NCI-H2227 treated with DMSO at 0.1 percent for 48 hours (cell line): Measurements from ENCODE around the gene ERBB4.

Experiments
- DNase-seq: peaks from one replicate; lab custom pipeline; 2025; lab: John Stamatoyannopoulos, UW

The ERBB4 gene

DNA sequence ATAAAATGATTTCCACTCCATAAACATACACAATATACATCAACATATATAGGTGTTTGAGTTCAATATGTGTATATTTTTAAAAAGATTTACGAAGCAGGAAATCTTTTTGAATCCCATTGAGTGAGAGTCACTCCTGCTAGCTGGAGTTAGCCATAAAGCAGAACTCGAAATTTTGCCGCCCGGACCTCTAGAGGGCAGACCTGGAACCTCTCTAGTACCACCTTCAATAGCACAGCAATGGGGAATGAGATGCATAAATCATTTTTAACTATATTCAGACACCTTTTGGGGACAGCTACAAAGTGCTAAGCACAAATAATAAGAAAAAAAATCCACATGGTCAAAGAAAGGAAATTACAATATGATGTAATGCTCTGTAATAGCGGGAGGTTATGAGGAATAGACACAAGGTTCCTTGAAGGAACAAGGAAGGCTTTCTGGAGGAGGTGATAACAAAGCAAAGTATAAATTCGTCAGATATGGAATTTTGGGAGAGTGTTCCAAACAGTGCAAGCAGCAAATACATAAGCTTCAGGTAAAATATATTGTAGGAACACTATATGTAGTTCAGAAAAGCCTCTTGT is 533.4 kb downstream of the ERBB4 start:
- DNase-seq, result peak; percentile 26

DNA sequence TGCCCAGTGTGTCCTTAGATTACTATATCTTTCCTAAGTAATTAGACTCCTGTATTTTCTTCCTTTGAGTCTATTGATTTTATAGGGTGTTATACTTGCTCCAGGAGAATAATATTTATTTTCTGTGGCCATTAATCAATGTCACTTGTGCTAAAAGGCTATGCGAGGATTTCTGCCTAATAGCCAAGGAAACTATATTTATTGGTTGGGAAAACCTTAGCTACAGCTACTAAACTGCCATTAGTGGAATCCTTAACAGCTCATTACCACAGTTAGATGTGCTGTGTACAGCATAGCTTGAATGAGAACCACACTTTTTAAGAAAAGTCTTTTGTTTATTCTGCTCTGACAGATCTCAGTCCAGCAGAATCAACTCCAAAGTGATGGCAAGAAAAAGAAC is 537.3 kb downstream of the ERBB4 start:
- DNase-seq, result peak; percentile 33

DNA sequence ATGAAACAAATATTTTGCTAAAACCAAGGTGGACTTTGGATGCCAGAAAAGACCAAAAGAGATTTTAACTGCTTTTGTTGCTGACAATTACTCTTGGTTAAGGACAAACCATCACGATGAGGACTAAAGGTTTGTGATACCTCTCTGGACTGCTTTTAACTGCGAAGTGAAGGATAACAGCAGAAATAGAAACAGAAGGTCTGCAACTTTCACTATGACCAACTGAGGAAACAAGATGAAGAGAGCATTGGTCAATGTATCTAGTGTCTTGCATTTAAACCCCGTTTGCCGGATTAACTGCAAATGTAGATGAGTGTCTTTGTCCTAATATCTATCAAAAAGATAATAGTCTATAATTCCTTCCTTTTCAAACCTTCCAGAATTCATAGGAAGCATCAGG is 541.7 kb downstream of the ERBB4 start:
- DNase-seq, result no peak

DNA sequence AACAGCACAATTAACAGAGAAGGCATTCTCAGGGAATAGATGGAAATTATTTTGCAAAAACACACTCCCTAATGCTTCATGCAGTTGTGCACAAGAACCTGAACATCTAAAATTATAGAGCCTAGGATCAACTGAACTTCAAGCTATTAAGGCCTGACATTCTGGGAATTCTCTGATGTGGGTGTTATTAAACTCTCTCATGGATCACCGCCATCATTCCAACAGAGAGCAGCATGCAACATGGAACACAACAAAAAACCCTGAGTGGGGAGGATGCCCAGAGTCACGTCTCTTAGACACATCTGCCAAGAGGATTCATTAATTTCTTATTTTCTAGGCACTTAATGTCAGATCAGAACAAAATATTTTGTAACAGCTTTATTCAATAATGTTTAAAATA is 543.8 kb downstream of the ERBB4 start:
- peak; percentile 48 for DNase-seq

DNA sequence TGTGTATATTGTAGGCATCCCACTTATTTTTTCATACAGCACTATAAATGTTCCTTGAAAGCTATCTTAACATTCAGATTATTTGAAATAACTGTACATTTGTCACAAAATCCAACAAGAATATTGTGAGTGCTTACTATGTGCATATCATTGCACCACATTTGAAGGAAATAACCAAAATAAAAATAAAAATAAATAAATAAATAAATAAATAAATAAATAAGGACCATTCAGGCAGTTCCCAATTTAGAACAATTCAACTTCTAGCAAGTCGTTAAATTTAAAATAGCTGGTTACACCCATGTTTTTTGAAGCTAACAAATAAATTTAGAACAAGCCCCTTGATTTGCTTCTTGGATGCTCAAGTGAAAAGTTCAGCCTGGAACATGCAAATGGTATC is 548.3 kb downstream of the ERBB4 start:
- no peak for DNase-seq

DNA sequence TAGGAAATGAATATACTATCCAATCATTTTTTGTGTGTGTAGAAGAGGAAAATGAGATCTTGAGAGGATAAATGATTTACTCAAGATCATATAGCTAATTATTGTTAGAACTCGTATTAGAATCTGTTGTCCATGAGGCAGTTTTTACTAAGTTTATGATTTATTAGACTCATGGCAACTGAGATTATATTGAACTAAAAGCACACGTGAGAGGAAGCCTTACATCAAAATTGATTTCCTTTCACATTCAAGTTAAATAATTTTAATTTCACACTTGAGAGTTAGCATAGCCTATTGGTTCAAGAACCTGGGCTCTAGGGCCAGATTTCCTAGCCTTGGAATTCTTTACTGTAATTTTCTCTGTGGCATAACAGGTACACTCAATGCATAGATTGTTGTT is 552.3 kb downstream of the ERBB4 start:
- no peak for DNase-seq

DNA sequence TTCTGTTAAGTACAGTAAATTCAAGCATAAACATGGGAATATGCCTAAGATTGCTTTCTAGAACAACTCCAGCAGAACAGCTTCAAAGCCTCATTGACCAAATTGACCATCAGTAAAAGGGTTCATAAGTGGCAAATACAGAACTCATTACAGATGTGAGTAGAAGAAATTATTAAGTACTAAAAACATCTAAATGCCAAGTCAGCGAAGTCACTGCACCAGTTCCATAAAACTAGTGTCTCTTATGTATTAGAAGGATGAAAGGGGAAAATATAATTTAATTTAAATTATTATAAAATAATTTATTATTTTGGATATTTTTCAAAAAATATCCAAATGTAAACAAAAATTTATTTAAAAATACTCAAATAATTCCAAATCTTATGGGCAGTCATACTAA is 553.2 kb downstream of the ERBB4 start:
- DNase-seq, result no peak

DNA sequence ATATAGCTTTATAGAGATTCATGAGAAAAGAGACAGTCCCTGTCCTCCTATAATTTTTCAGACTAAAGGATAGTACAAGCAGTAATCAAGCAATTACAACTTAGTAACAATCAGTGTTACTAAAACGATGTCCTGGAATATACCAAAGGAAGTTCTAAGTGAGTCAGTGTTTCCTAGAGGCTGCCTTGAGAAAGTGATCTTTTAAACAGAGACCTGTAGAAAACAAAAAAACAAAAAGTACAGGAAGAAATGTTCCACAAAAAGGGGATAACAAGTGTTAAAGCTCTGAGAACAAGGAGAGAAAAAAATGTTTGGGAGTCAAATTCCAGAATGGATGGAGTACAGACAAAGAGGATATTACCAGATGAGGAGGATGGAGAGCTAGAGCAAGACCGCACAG is 556.4 kb downstream of the ERBB4 start:
- DNase-seq, result no peak

DNA sequence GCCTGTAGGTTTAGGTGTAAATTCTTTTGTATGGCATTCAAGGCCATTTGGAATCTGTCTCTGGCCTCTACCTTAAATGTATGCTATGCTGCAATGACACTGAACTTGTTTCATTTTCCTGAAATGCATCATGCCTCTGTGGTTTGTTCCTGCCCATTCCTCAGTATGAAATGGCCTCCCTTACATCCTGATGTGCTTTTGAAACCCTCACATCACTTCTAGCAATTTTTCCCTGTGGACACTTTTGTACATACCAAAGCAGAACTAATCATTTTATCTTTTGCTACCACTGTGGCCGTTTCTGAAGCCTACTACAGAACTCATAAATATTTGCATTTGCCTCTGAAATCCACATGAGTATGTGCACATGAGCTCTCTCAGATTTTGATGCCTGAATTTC is 557.2 kb downstream of the ERBB4 start:
- DNase-seq, result no peak

DNA sequence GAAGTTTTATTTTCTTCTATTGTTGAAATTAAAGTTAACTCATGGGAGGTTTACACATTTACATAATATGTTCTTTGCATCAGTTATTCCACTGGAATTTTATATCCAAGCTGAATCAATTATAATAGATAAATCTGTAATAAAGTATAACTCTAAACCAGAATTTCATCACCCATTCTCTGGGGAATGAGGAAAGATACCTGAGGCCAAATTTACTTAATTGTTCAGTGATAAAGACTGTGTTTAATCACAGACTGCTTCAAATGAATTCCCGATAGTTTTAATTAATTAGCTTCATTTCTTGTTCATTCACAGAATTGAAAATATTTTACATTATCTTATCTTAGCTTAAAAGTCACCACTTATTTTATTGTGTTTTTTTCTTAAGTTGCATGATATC is 562.5 kb downstream of the ERBB4 start:
- DNase-seq, result no peak

DNA sequence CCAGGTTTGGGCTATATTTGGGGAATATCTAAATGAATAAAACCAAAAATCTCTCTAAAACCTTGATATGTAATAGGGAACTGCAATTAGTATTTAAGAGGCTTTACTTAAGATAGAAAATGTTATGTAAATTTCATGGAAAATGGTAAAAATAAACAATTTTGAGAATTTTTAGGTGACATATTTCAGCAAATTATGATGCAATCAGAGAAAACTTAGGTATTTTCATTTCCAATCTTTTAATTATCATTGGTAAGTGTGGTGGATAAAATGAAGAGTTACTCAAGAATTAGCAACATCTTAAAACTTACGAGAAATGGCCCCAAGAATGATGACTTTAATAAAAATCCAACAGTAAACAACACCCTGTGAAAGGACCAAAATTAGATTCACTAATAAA is 571.4 kb downstream of the ERBB4 start:
- no peak for DNase-seq

DNA sequence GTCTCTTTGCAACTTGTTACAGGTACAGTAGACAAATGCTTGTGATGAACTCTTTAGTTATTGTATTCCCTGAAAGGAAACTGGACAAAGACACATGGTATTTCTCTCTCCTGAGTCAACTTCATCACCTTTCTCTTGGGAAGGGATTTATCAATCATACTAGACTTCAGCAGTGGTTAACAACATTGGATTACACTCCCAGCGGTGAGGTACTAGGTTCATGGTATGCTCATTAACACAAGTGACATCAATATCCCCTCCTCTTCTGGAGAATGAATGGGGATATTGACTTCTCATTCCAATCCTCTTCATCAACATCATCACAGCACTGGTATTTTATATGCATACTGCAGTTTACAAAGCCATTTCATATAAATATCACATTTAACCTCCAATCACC is 574.6 kb downstream of the ERBB4 start:
- DNase-seq, result no peak

DNA sequence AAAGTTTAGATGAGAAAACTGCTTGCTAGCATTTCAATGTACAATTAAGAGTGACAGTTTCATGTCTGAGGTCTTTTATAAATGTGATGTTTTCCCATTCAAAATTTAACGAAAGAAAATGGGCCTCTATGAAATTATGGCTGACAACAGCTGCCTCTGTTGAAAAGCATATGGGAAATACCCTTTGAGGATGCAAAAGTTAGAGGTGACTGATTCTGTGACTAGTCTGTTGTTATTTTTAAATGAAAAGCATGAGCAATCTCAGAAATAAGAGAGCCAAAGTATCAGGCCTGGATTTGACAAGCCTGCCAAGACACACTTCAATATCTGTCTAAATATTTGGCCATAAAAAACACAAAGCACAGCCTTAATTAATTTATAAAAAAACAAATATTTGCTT is 580.8 kb downstream of the ERBB4 start:
- no peak for DNase-seq

DNA sequence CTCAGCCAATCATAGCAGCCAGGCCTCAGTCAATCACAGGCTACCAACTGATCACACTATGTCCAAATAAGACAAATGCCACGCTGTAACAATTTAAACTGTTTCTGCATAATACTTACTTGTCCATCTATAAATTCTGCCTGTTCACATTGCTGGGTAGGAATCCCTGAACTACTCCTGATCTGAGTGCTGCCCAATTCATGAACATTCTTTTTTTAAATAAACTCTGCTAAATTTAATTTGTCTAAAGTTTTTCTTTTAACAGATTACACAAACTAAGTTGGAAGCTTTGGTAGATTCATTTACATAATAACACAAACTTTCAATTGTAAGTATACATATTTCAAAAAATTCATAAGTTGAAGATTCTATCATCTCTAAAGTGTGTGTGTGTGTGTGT is 583.0 kb downstream of the ERBB4 start:
- DNase-seq, result no peak

DNA sequence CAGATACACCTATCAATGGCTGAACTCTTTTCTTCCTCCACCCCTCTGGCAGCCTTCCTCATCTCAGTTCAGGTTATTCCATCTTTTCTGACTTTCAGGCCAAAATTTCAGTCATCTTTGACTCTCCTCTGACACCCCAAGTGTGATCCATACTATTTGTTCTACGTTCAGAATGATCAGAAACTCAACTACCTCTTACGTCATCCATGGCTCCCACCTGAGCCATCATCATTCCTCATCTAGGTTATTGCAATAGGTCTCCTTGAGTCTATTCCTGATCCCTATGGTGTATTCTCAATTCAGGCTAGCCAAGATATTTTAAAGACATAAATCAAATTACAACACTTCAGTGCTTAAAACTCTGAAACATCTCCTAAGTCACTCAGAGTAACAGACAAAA is 589.7 kb downstream of the ERBB4 start:
- no peak for DNase-seq

DNA sequence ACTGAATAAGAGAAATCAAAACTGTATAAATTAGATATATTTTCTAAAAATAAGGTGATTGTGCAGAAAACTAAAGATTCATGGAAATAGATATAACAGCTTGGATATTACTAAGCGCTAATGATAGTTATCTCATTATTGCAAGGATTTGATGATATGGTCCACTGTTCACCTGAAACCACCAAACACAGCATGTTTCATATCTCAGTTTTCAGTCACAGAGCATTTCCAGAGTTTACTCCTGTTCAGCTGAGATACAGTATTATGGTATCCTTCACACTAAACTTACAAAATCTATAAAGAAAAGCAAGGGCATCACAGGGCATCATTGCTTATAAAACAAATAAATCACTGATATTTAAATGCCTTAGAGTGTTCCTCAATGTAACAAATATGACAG is 591.6 kb downstream of the ERBB4 start:
- no peak for DNase-seq

DNA sequence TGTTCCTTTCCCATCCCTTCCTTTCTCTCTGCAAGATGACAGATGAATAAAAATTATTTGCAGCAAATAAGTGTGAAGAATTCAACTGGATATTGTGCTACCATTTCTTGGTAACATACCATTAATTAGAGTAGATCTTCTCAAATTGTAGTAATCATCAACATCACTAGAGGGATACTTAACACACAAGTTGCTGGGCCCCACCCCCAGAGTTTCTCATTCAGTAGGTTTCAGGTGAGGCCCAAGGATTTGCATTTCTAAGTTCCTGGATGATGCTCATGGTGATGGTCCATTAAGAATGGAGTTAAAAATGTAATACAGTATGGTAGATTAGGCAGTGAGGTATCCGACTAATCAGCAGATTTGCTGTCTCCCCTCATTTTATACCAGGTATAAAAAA is 594.0 kb downstream of the ERBB4 start:
- no peak for DNase-seq

DNA sequence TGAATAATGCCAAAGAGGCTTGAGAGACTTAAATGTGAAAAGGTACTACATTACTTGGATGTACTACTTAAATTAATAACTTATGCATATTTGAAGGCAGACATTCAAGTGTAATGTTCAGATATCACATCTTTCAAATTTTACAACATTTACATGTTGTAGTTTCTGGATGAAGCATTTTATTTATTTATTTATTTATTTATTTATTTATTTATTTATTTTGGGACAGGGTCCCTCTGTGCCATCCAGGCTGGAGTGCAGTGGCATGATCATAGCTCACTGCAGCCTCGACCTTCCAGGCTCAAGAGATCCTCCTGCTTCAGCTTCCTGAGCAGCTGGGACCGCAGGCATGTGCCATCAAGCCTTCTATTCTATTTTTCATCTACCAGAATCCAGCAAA is 596.4 kb downstream of the ERBB4 start:
- no peak for DNase-seq

DNA sequence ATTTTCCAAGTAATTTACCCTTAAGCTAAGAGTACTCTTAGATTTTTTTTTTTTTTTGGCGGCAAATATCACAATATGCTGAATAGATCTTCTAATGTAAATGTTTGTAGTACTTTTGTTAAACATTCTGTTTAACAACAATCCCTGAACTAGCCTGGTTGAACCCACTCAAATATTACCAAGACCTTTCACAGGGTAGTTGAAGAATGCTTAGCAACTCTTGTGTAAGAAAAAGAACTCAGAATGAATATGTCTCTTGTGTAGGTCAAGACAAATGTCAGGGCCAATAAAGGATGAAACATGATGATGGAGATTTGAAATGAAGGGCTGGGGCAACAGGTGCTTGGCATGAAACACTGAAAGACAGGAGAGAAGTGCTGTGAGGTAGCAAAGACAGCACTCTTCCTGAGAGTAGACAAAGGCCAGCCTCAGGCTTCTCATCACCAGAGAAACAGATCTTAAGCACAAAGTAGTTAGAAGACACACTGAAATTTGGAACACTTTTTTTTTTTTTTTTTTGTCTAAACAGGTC is 597.3 kb downstream of the ERBB4 start:
- DNase-seq, result no peak

DNA sequence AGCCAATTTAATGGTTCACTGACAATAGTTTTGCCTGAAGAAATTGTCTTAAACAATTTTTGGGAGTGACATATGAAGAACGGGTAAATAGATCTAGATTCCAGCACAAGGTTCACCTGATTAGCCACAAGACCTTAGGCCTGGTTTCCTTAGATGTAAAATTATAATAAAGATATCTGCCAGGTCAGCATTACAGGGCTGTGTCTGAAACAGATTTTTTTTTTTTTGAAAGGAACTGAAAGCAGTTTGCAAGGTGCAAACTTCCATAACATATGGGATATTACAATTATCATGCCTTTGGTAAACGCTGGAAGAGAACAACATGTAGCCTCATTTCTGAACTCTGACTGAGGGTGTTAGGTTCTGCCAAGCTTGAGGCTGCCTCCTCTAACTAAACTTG is 599.4 kb downstream of the ERBB4 start:
- DNase-seq, result no peak

DNA sequence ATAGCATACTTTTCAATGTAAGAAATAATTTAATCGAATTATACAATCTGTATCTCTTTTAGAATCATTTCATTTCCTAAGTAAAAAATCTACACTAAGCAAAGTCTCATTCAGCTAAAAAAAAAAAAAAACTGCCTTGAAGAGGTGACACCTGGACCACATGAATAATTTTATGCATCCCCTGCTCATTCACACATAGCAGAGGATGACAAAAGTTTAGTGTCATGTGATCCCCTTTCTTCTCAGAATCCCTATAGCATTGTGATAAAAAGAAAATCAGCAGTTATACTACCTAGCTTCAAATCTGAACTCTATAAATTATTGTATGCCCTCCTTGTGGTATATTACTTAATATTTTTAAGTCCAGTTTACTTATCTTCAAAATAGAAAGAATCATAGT is 603.8 kb downstream of the ERBB4 start:
- no peak for DNase-seq

DNA sequence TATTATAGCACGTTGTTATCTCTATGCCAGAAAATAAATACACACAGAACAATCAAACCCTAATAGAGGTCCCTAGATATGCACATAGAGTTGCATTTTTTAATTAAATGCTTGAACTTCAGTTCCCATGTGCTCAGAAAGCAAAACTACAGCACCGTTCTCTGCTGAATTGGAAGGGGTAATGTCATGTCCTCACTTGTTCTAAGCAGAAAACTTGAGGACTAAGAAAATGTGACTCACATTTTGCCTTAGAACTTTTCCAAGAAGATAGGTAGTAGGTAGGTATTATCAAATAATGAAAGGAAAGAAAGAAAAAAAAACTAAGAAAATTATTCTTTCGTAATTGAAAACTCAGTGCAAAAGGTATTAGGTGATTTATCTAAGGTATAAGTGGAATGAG is 607.3 kb downstream of the ERBB4 start:
- no peak for DNase-seq

DNA sequence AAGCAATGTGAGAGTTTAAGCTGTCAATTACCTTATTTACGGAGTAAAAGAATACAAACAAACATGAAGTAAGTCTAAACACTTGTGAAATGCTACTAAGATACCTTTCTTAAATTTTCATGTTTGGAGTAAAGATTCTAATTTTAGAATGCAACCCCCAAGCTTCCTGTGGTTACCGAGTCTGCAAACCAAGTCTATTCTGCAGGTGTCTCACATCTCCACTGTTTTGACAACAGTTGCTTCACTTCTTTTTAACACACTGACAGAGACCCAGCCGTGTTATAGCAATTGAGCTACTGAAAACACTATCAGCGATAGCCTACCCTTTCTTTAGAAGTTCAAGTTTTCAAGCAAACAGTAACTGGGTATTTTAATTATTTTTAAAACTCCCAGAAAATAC is 608.3 kb downstream of the ERBB4 start:
- no peak for DNase-seq

DNA sequence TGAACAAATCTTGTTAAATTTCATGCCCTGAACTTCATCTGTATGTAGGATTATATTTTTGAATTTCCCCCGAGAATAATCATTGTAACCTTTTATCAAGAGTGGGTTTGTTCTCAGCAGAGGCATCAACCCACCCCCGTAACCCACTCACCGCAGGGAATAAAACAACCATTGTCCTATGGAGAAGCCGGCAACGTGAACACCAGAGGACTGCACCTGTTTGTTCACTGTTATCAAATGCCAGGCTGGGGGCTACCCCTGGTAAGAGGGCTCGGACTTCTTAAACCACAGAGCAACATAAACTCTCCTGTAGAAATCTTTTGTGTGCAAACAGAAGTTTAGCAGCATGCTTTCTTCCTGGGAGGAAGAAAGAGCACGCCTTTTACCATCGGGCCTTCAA is 610.4 kb downstream of the ERBB4 start:
- peak; percentile 12 for DNase-seq

DNA sequence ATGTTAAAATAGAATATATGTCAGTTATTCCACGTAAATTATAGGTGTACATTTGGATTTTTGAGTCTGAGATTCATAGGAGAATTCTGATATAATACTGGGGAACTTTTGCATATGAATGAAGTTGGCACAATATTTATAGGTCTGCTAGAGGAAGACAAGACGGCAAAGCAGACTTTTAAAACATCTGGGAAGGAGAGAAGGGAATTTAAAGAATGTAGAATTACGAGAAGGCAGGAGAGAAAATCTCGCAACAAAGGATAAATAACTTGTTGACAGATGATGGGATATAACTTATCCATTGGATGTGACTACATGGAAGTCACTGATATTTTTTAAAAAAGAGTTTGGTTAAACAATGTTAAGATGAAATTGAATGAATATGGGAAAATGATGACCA is 615.6 kb downstream of the ERBB4 start:
- no peak for DNase-seq
